Prostate gland (tissue), 2 donors: Measurements from ENCODE around the gene ATP2C2. TPM values are rescaled to one million over a fixed set of nuclear protein-coding genes. Genes with fewer than 3 reads are reported as not detected.
"Not testable (repeated sequence)": the region's sequence is repeated elsewhere in the genome, so short reads cannot be mapped to it uniquely, and the experiment has no call there.

Experiments
- DNase-seq: peaks from one replicate; pipeline ENCODE4 v3.0.0-alpha.2; 2019; ENCODE audit warnings: low spot score
- H3K27ac ChIP-seq, 2 donors: fragments of 200-600 bp; sonication (generic); 2 replicates each; pipeline ENCODE4 v1.5.1; 2017 to 2019
- H3K27me3 ChIP-seq: fragments of 200-600 bp; sonication (generic); replicated peaks from 2 replicates; pipeline ENCODE4 v1.5.1; 2019; ENCODE audit not compliant: insufficient read depth
- H3K36me3 ChIP-seq, 2 donors: fragments of 200-600 bp; sonication (generic); 1 replicate in 1 of 2; 2 replicates in 1 of 2; pipeline versions ENCODE4 v1.5.1 to v1.8.1; 2017 to 2019
- H3K4me1 ChIP-seq: fragments of 200-600 bp; sonication (generic); replicated peaks from 2 replicates; pipeline ENCODE4 v1.5.1; 2019
- H3K4me3 ChIP-seq, 2 donors: fragments of 200-600 bp; sonication (generic); 2 replicates each; pipeline ENCODE4 v1.5.1; 2017 to 2019
- H3K9me3 ChIP-seq: fragments of 200-600 bp; sonication (generic); 2 replicates; pipeline ENCODE4 v1.5.1; 2017
- POLR2A ChIP-seq: fragments of 450-650 bp; IDR thresholded peaks from one replicate; pipeline ENCODE4 v1.6.1; 2016; ENCODE audit warnings: antibody characterized with exemption, mild to moderate bottlenecking
- POLR2AphosphoS5 ChIP-seq: sonication (generic); formaldehyde crosslinking; IDR thresholded peaks from one replicate; pipeline ENCODE4 v1.6.1; 2017; ENCODE audit warnings: antibody characterized with exemption
- WGBS: methylation state at CpG from one replicate; pipeline ENCODE4 v1.1.5; 2018; 5-methylcytosine and 5-hydroxymethylcytosine counted together
- intact Hi-C: fragments of 100-400 bp; cut with DNase I; formaldehyde crosslinking; loops from one replicate; pipeline ENCODE4 v1.14.2; 2022
- total RNA-seq, 2 donors: library from RNA; depleted of rRNA; stranded (reverse); fragments of >200 nt; gene quantifications; one replicate each; pipeline ENCODE4 v1.1.0, GENCODE V29; 2016
- TF ChIP-seq, protein P1 (sequence below), 4 experiments: fragments of 200-600 bp in 2 of 4; fragments of 450-650 bp in 2 of 4; sonication (generic) in 2 of 4; IDR thresholded peaks; 1 replicate in 3 of 4; 2 replicates in 1 of 4; pipeline ENCODE4 v1.5.1; 2016 to 2019; ENCODE audit warnings: antibody characterized with exemption in 4 of 4, mild to moderate bottlenecking in 2 of 4, moderate library complexity in 2 of 4

The ATP2C2 gene
- total RNA-seq, 2 donors from 2014 or later, result 43.7 to 56.1 TPM

DNA sequence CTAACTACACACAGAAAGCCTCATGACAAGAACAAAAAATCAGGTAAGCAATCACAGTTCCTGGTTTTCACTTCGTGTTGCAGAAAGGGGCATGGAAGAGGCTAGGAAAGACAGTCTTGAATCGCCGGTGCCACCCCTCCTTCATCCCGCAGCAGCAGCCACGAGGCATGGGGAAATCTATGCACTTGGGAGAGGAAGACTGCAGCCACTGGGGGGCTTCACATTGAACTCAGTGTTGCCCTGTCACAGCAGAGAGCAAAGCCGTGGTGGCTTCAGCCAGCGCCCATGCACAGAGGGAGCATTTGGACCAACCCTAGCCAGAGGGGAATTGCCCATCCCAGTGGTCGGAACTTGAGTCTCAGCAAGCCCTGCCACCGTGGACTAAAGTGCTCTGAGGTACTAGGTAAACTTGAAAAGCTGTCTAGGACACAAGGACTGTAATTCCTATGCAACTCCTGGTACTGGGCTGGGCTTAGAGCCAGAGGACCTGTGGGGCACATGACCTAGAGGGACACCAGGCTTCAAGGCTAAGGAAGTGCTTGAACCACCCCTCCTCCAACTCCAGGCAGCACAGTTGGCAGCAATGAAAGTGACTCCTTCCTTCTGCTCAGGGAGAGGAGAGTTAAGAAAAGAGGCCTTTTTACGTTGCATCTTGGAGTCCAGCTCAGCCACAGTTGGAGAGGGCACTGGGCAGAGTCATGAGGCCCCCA, 35.2 kb upstream of the ATP2C2 start:
- no peaks in the 10 kb centered on the region for H3K27me3 ChIP-seq
- H3K36me3 ChIP-seq, result no peaks in the 10 kb centered on the region
- H3K4me1 ChIP-seq, result no peaks in the 10 kb centered on the region
- no peak overlapping the region for H3K27ac ChIP-seq
- no peak for DNase-seq
- intact Hi-C loops, result no loop called here
- 62% methylated on average over 10 of the region's 10 CpGs for WGBS
- H3K4me3 ChIP-seq, result no peak overlapping the region
- H3K9me3 ChIP-seq, result no peaks in the 10 kb centered on the region
- TF ChIP-seq POLR2A, result no peak
- no peak for TF ChIP-seq POLR2AphosphoS5
- TF ChIP-seq, protein P1, sequence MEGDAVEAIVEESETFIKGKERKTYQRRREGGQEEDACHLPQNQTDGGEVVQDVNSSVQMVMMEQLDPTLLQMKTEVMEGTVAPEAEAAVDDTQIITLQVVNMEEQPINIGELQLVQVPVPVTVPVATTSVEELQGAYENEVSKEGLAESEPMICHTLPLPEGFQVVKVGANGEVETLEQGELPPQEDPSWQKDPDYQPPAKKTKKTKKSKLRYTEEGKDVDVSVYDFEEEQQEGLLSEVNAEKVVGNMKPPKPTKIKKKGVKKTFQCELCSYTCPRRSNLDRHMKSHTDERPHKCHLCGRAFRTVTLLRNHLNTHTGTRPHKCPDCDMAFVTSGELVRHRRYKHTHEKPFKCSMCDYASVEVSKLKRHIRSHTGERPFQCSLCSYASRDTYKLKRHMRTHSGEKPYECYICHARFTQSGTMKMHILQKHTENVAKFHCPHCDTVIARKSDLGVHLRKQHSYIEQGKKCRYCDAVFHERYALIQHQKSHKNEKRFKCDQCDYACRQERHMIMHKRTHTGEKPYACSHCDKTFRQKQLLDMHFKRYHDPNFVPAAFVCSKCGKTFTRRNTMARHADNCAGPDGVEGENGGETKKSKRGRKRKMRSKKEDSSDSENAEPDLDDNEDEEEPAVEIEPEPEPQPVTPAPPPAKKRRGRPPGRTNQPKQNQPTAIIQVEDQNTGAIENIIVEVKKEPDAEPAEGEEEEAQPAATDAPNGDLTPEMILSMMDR (IDR thresholded peaks at IDR 0.05), result no peak

DNA sequence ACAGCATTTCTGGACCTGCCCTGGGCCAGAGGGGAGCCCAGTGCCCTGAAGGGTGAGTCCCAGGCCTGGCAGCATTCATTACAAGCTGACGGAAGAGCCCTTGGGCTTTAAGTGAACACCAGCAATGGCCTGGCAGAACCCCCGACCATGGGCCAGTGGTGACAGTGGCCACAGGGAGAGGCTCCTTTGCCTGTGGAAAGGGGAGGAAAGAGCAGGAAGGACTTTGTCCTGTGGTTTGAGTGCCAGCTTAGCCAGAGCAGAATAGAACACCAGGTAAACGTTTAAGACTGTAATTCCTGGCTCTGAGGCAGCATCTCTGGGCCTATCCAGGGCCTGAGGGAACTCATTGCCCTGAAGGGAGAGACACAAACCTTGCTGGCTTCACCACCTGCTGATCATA, 34.3 kb upstream of the ATP2C2 start:
- Histone ChIP-seq H3K27ac (no peak overlapping the region), H3K4me1 (no peaks in the 10 kb centered on the region), H3K27me3 (no peaks in the 10 kb centered on the region), H3K9me3 (no peaks in the 10 kb centered on the region), H3K36me3 (no peaks in the 10 kb centered on the region), H3K4me3 (no peak overlapping the region)
- no peak for DNase-seq
- 95% methylated on average over 3 of the region's 3 CpGs for WGBS
- intact Hi-C loops, result no loop called here
- no peak for TF ChIP-seq POLR2AphosphoS5
- TF ChIP-seq, protein P1 (IDR thresholded peaks at IDR 0.05), result no peak
- no peak for TF ChIP-seq POLR2A

DNA sequence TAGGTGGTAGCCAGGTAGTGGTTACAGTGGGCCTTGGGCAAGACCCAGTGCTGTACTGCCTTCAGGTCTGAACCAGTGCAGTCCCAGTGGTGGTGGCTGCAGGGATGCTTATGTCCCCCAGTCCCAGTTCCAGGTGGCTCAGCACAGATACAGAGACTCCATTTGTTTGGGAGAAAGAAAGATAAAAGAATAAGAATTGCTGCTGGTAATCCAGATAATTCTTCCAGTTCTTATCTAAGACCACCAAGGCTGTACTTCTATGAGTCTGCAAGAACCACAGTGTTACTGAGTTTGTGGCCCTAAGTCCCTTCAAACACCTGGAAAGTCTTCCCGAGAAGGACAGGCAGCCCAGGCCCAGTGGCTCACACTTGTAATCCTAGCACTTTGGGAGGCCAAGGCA, 33.9 kb upstream of the ATP2C2 start:
- no peak for DNase-seq
- Histone ChIP-seq H3K27me3 (no peaks in the 10 kb centered on the region), H3K4me3 (no peak overlapping the region), H3K4me1 (no peaks in the 10 kb centered on the region), H3K36me3 (no peaks in the 10 kb centered on the region), H3K9me3 (no peaks in the 10 kb centered on the region), H3K27ac (no peak overlapping the region)
- 100% methylated on average over 1 of the region's 1 CpG for WGBS
- intact Hi-C loops, result no loop called here
- TF ChIP-seq POLR2A (no peak), POLR2AphosphoS5 (no peak)
- TF ChIP-seq, protein P1 (IDR thresholded peaks at IDR 0.05), result no peak

DNA sequence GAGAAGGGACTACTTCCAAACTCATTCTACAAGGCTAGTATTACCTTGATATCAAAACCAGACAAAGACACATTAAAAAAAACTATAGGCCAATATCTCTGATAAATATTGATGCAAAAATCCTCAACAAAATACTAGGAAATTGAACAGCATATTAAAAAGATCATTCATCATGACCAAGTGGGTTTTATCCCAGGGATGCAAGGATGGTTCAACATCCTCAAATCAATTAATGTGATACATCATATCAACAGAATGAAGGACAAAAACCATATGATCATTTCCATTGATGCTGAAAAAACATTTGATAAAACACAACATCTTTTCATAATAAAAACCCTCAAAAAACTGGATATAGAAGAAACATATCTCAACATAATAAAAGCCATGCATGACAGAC, 31.1 kb upstream of the ATP2C2 start:
- intact Hi-C loops, H3K27me3 ChIP-seq, H3K9me3 ChIP-seq, H3K36me3 ChIP-seq, H3K27ac ChIP-seq, H3K4me1 ChIP-seq, DNase-seq, H3K4me3 ChIP-seq: not testable (repeated sequence)

DNA sequence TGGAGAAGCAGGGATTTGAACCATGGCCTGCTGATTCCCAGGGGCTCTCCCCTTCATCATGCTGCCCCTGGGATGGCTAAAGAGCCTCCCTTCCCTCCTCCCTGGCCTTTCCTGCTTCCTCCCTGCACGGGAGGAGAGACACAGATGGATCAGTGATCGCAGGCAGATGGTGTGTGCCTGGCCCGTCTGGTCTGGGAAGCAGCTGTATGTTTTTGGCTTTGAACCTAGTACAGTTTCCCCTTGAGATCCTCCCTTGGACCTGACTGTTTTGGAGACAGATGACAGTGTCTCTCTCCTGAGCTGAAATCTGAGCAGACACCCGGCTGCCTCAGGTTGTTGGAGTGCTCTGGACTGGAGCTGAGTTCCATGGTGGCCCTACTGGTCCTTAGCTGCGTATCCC, 29.0 kb upstream of the ATP2C2 start:
- no peak for TF ChIP-seq POLR2A
- no peak for TF ChIP-seq POLR2AphosphoS5
- TF ChIP-seq, protein P1 (IDR thresholded peaks at IDR 0.05), result no peak
- no peaks in the 10 kb centered on the region for H3K27me3 ChIP-seq
- H3K9me3 ChIP-seq, result no peaks in the 10 kb centered on the region
- DNase-seq, result no peak
- no peaks in the 10 kb centered on the region for H3K36me3 ChIP-seq
- no peak overlapping the region for H3K27ac ChIP-seq
- peaks cover 4% of the 10 kb centered on the region for H3K4me1 ChIP-seq
- 63% methylated on average over 5 of the region's 5 CpGs for WGBS
- intact Hi-C loops, result no loop called here
- H3K4me3 ChIP-seq, result no peak overlapping the region
